HepG2 (cell line): Measurements from ENCODE around the gene DMTF1. TPM values are rescaled to one million over a fixed set of nuclear protein-coding genes. Genes with fewer than 3 reads are reported as not detected.

Source experiments
- ERF ChIP-seq: IDR thresholded peaks from 2 replicates; pipeline ENCODE4 v1.6.1; 2018; ENCODE audit warnings: missing biosample characterization, missing genetic modification reagents
- FOXA3 ChIP-seq: IDR thresholded peaks from 2 replicates; pipeline ENCODE4 v1.6.1; 2016; ENCODE audit warnings: missing genetic modification reagents, missing compliant biosample characterization
- HIVEP1 ChIP-seq: sonication (generic); formaldehyde crosslinking; IDR thresholded peaks from 2 replicates; pipeline ENCODE4 v1.4.0; 2020; ENCODE audit warnings: mild to moderate bottlenecking, missing genetic modification reagents
- HOMEZ ChIP-seq: IDR thresholded peaks from 2 replicates; pipeline ENCODE4 v1.6.1; 2016; ENCODE audit warnings: low read depth
- HOXA5 ChIP-seq: sonication (generic); formaldehyde crosslinking; IDR thresholded peaks from 2 replicates; pipeline ENCODE4 v1.4.0; 2020; ENCODE audit warnings: missing genetic modification reagents
- KLF13 ChIP-seq: sonication (generic); formaldehyde crosslinking; IDR thresholded peaks from 2 replicates; pipeline ENCODE4 v1.4.0; 2020; ENCODE audit warnings: mild to moderate bottlenecking, missing genetic modification reagents
- KMT2A ChIP-seq: sonication (generic); formaldehyde crosslinking; IDR thresholded peaks from 2 replicates; pipeline ENCODE4 v1.4.0; 2020; ENCODE audit warnings: missing genetic modification reagents
- MLX ChIP-seq: IDR thresholded peaks from 2 replicates; pipeline ENCODE4 v1.6.1; 2016
- NONO ChIP-seq, 2 experiments: fragments of 450-650 bp in 1 of 2; sonication (generic) in 1 of 2; formaldehyde crosslinking in 1 of 2; IDR thresholded peaks in 1 of 2; conservative IDR thresholded peaks in 1 of 2; 2 replicates each; pipeline versions ENCODE4 v1.6.1 to v1.8.0; 2017 to 2022; ENCODE audit warnings: mild to moderate bottlenecking in 1 of 2, missing genetic modification reagents in 1 of 2, moderate library complexity in 1 of 2
- RFX3 ChIP-seq: IDR thresholded peaks from 2 replicates; pipeline ENCODE4 v1.6.1; 2016; ENCODE audit warnings: missing biosample characterization, missing genetic modification reagents
- RFX5 ChIP-seq: IDR thresholded peaks from 2 replicates; pipeline ENCODE4 v1.6.1; 2011; ENCODE audit warnings: low read depth, low read length, improper control_type of control experiment
- ZBTB38 ChIP-seq: sonication (generic); formaldehyde crosslinking; IDR thresholded peaks from 2 replicates; pipeline ENCODE4 v1.5.1; 2020; ENCODE audit warnings: mild to moderate bottlenecking, missing genetic modification reagents
- ZIK1 ChIP-seq: sonication (generic); formaldehyde crosslinking; IDR thresholded peaks from 2 replicates; pipeline ENCODE4 v1.5.0; 2020; ENCODE audit warnings: mild to moderate bottlenecking, low read depth, missing genetic modification reagents, borderline replicate concordance
- ZNF12 ChIP-seq: sonication (generic); formaldehyde crosslinking; IDR thresholded peaks from 2 replicates; pipeline ENCODE4 v1.5.0; 2020; ENCODE audit warnings: missing genetic modification reagents
- ZNF18 ChIP-seq: sonication (generic); formaldehyde crosslinking; IDR thresholded peaks from 2 replicates; pipeline ENCODE4 v1.8.0; 2022; ENCODE audit warnings: mild to moderate bottlenecking, missing genetic modification reagents; ENCODE audit not compliant: insufficient replicate concordance
- ZNF207 ChIP-seq: fragments of 450-650 bp; IDR thresholded peaks from 2 replicates; pipeline ENCODE4 v1.6.1; 2016; ENCODE audit warnings: antibody characterized with exemption, borderline replicate concordance
- ZNF362 ChIP-seq: sonication (generic); formaldehyde crosslinking; IDR thresholded peaks from 2 replicates; pipeline ENCODE4 v1.4.0; 2020; ENCODE audit warnings: missing genetic modification reagents, mild to moderate bottlenecking, borderline replicate concordance
- ZNF576 ChIP-seq: sonication (generic); formaldehyde crosslinking; IDR thresholded peaks from 2 replicates; pipeline ENCODE4 v1.4.0; 2020; ENCODE audit warnings: mild to moderate bottlenecking, missing genetic modification reagents
- ZNF629 ChIP-seq: sonication (generic); formaldehyde crosslinking; conservative IDR thresholded peaks from 2 replicates; pipeline ENCODE4 v1.5.0; 2020; ENCODE audit warnings: missing genetic modification reagents
- ZNF784 ChIP-seq: sonication (generic); formaldehyde crosslinking; IDR thresholded peaks from 2 replicates; pipeline ENCODE4 v1.5.1; 2020; ENCODE audit warnings: missing genetic modification reagents, mild to moderate bottlenecking, borderline replicate concordance
- ZNF800 ChIP-seq: sonication (generic); formaldehyde crosslinking; IDR thresholded peaks from 2 replicates; pipeline ENCODE4 v1.4.0; 2020; ENCODE audit warnings: missing genetic modification reagents
- polyA plus RNA-seq, 8 experiments: library from polyadenylated mRNA; depleted of rRNA in 3 of 8; stranded (reverse) in 7 of 8; unstranded in 1 of 8; fragments of >200 nt; fragmentation: Illumina TruSeq in 4 of 8; extraction: Trizol in 4 of 8; gene quantifications; 2 replicates each; pipeline versions ENCODE4 v1.2.1 to v1.2.3, GENCODE V29; 2011 to 2016; ENCODE audit warnings: low read depth in 4 of 8, missing spikeins in 1 of 8, mixed read lengths in 1 of 8; ENCODE audit not compliant: insufficient read depth in 1 of 8
- total RNA-seq, 5 experiments: library from RNA; depleted of rRNA; stranded (reverse); fragments of >200 nt; fragmentation: Illumina TruSeq; extraction: Trizol; gene quantifications; 2 replicates each; pipeline ENCODE4 v1.2.3, GENCODE V29; 2016; ENCODE audit warnings: low read depth in 1 of 5

Gene DMTF1
- total and polyA plus RNA-seq, 2 of the 13 experiments (the other 11 are each of a cell fraction or from before 2014, with no cell fraction given): 45.8 to 132 TPM

- peak; percentile 66; the same call in 1 of the 2 replicates for TF ChIP-seq ZNF362 (CRISPR knock-in tag)
- no peak for TF ChIP-seq ZNF576 (CRISPR knock-in tag)
- TF ChIP-seq ZNF784 (CRISPR knock-in tag): peak; percentile 56; the same call in 1 of the 2 replicates
- TF ChIP-seq FOXA3: no peak; the same call in 1 of the 2 replicates
- TF ChIP-seq ZNF207: no peak
- no peak; the same call in none of the 2 replicates for TF ChIP-seq HOXA5 (CRISPR knock-in tag)
- no peak for TF ChIP-seq RFX5
- TF ChIP-seq ZNF629 (CRISPR knock-in tag): 0 out of 2 replicates have a peak, but pooled peaks have one; percentile 5
- 0 out of 2 replicates have a peak, but pooled peaks have one; percentile 31 for TF ChIP-seq ZNF800 (CRISPR knock-in tag)
- TF ChIP-seq ZIK1: peak; percentile 88
- no peak for TF ChIP-seq ZNF18 (CRISPR knock-in tag)
- no peak; the same call in 1 of the 2 replicates for TF ChIP-seq KLF13
- TF ChIP-seq HOMEZ (CRISPR knock-in tag): no peak
- peak; percentile 76 for TF ChIP-seq ERF (CRISPR knock-in tag)
- peak; percentile 48; the same call in 1 of the 2 replicates for TF ChIP-seq MLX (CRISPR knock-in tag)
- no peak for TF ChIP-seq ZBTB38 (CRISPR knock-in tag)
- peak; percentile 50; the same call in 1 of the 2 replicates for TF ChIP-seq HIVEP1 (CRISPR knock-in tag)
- no peak for TF ChIP-seq NONO (IDR thresholded peaks at IDR 0.05)
- TF ChIP-seq NONO (CRISPR knock-in tag; conservative IDR thresholded peaks at IDR 0.05): peak; percentile 82
- TF ChIP-seq KMT2A: peak; percentile 85
- TF ChIP-seq ZNF12: peak; percentile 49; the same call in 1 of the 2 replicates
- no peak for TF ChIP-seq RFX3 (CRISPR knock-in tag)
Measured at GRCh38 chr7:87152112-87152896, at the start of gene DMTF1 (continued).
